ENCODE measurements around the gene ACVR2B. TPM values are rescaled to one million over a fixed set of nuclear protein-coding genes. Genes with fewer than 3 reads are reported as not detected.

The ACVR2B gene
- total and polyA plus RNA-seq, 2 of the 13 experiments (the other 11 are each of a cell fraction or from before 2014, with no cell fraction given), result 10.0 to 12.7 TPM

DNA sequence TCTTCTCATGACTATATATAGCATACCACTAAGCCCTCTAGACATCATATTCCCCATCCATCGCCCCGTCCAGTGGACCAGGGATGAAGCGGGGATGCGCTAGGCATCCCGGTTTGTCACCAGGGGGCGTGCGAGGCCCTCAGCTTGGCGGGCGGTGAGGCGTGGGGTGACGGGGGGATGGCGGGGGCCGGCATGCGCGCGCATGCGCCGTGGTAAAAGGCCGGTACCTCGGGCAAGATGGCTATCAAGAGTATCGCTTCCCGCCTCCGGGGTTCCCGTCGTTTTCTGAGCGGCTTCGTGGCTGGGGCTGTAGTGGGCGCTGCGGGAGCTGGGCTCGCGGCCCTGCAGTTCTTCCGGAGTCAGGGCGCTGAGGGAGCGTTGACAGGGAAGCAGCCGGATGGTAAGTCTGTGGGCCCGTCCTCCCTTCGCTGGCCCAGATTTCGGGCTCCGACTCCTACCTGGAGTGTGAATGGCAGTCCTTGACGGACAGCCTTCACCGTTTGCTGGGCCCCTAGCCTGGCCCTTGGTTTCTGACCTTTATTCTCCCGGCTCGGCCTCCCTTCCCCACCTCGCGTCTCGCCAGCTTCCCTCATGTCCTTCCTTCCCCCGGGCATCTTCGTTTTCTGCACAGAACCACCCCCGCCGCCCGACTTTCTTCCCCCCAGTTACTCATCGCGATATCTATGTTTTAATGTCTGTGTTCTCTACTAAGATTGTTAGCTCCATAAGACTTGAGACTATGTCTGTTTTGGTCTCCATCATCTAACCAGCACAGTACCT lies 42.6 kb downstream of the ACVR2B start, which contains the start of gene EXOG:
TSS of gene EXOG (plus strand) at position 210 of the 780 bp plus-strand sequence. CDS start at position 238, 28 bp downstream.
- Histone ChIP-seq H3K9me3 (ENCODE audit: low read length) (no peaks in the 10 kb centered on the region), H3K79me2 (ENCODE audit: insufficient read depth, low read length) (no peaks in the 10 kb centered on the region), H3K4me1 (ENCODE audit: insufficient read depth, low read length) (peaks cover 10% of the 10 kb centered on the region; the same call in 1 of the 2 replicates), H3K4me2 (ENCODE audit: low read depth, low read length) (peak within 1 kb of the TSS; percentile 75), H3K27ac (ENCODE audit: extremely low read length, insufficient read depth, low read length) (peak within 1 kb of the TSS; percentile 62), H4K20me1 (ENCODE audit: insufficient read depth, low read length) (no peaks in the 10 kb centered on the region), H2AFZ (ENCODE audit: low read length) (peak within 1 kb of the TSS; percentile 25), H3K36me3 (replicated peaks in 1 of 2; ENCODE audit: control insufficient read depth in 1 of 2, insufficient read depth in 2 of 2, low read length in 2 of 2) (peaks cover 0 to 5% of the 10 kb centered on the region in 2 experiments; a peak in 2 of 5 replicates), H3K4me3 (replicated peaks in 1 of 3; ENCODE audit: insufficient read depth in 1 of 3, low read depth in 2 of 3, low read length in 3 of 3) (peak within 1 kb of the TSS; percentile 80 to 85 (median 82)), H3K9ac (ENCODE audit: insufficient read depth, low read depth, low read length) (peak within 1 kb of the TSS; percentile 77), H3K27me3 (ENCODE audit: control insufficient read depth in 1 of 2, insufficient read depth in 2 of 2, low read length in 2 of 2) (no peaks in the 10 kb centered on the region)
- in situ Hi-C loops (cut with HindIII; ENCODE audit: extremely low pct_ligation_motif_present, low pct_unique_long_range_greater_than_20kb) (no loop called here), intact Hi-C loops (cut with micrococcal nuclease; ENCODE audit: unreplicated experiment) (loop anchor here (2.0 kb wide), 1 partner anchor 158 kb away; no protein-coding TSS in a partner anchor)
- BruUV-seq (replicated peaks), result TSS peak; percentile 52
- WGBS (ENCODE audit: low lambda C conversion rate), result 5% methylated on average over 19 of the region's 53 CpGs
- DNase-seq (ENCODE audit: low spot score) (peak; percentile 84), FAIRE-seq (no peak), ATAC-seq (peak; percentile 98)
- ChIA-PET CTCF (ENCODE audit: low intra/inter-chr PET ratio, low total read pairs) (interaction anchor here (1.5 kb wide), 1 partner anchor 25 kb away, joined by 3 read pairs; no protein-coding TSS in a partner anchor), POLR2A (interaction anchor here (0.9 to 1.4 kb wide), 4 partner anchors 118 to 493 kb away, joined by 3 to 4 read pairs (median 3); no protein-coding TSS in a partner anchor)
- TF ChIP-seq, protein P1, sequence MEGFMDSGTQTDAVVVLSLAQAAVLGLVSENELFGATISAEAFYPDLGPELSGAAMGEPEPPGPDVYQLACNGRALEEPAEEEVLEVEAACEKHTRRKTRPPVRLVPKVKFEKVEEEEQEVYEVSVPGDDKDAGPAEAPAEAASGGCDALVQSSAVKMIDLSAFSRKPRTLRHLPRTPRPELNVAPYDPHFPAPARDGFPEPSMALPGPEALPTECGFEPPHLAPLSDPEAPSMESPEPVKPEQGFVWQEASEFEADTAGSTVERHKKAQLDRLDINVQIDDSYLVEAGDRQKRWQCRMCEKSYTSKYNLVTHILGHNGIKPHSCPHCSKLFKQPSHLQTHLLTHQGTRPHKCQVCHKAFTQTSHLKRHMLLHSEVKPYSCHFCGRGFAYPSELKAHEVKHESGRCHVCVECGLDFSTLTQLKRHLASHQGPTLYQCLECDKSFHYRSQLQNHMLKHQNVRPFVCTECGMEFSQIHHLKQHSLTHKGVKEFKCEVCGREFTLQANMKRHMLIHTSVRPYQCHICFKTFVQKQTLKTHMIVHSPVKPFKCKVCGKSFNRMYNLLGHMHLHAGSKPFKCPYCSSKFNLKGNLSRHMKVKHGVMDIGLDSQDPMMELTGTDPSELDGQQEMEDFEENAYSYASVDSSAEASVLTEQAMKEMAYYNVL (CRISPR knock-in tag; IDR thresholded peaks at IDR 0.05; ENCODE audit: borderline replicate concordance), result 0 out of 2 replicates have a peak, but pooled peaks have one; percentile 36
- peak; percentile 76 for TF ChIP-seq TAF1 (CRISPR knock-in tag; IDR thresholded peaks at IDR 0.05)
- TF ChIP-seq ZSCAN12 (CRISPR knock-in tag; IDR thresholded peaks at IDR 0.05), result no peak
- TF ChIP-seq, protein P2, sequence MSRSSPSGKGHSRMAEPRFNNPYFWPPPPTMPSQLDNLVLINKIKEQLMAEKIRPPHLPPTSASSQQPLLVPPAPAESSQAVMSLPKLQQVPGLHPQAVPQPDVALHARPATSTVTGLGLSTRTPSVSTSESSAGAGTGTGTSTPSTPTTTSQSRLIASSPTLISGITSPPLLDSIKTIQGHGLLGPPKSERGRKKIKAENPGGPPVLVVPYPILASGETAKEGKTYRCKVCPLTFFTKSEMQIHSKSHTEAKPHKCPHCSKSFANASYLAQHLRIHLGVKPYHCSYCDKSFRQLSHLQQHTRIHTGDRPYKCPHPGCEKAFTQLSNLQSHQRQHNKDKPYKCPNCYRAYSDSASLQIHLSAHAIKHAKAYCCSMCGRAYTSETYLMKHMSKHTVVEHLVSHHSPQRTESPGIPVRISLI (CRISPR knock-in tag; IDR thresholded peaks at IDR 0.05; ENCODE audit: borderline replicate concordance), result no peak
- no peak for TF ChIP-seq SUZ12 (IDR thresholded peaks at IDR 0.05; ENCODE audit: low read depth, low read length)
- 0 out of 2 replicates have a peak, but pooled peaks have one; percentile 67 for TF ChIP-seq RFXAP (CRISPR knock-in tag; IDR thresholded peaks at IDR 0.05; ENCODE audit: borderline replicate concordance)
- TF ChIP-seq HDAC2 (CRISPR knock-in tag; IDR thresholded peaks at IDR 0.05), result peak; percentile 11; the same call in 1 of the 2 replicates
- 0 out of 2 replicates have a peak, but pooled peaks have one; percentile 71 for TF ChIP-seq ZNF790 (CRISPR knock-in tag; IDR thresholded peaks at IDR 0.05; ENCODE audit: borderline replicate concordance)
- peak; percentile 63 for TF ChIP-seq ZNF770 (CRISPR knock-in tag; IDR thresholded peaks at IDR 0.05)
- 0 out of 2 replicates have a peak, but pooled peaks have one; percentile 39 for TF ChIP-seq PCBP1 (IDR thresholded peaks at IDR 0.05; ENCODE audit: borderline replicate concordance, low read depth, low read length)
- TF ChIP-seq FOXP1 (IDR thresholded peaks at IDR 0.05), result no peak
- no peak for TF ChIP-seq FOXP1 (CRISPR knock-in tag; IDR thresholded peaks at IDR 0.05)
- 0 out of 2 replicates have a peak, but pooled peaks have one; percentile 62 for TF ChIP-seq ZNF891 (CRISPR knock-in tag; IDR thresholded peaks at IDR 0.05)
- no peak for TF ChIP-seq ELF4 (CRISPR knock-in tag; IDR thresholded peaks at IDR 0.05; ENCODE audit: borderline replicate concordance)
- no peak for TF ChIP-seq ZNF879 (CRISPR knock-in tag; IDR thresholded peaks at IDR 0.05)
- TF ChIP-seq, protein P3, sequence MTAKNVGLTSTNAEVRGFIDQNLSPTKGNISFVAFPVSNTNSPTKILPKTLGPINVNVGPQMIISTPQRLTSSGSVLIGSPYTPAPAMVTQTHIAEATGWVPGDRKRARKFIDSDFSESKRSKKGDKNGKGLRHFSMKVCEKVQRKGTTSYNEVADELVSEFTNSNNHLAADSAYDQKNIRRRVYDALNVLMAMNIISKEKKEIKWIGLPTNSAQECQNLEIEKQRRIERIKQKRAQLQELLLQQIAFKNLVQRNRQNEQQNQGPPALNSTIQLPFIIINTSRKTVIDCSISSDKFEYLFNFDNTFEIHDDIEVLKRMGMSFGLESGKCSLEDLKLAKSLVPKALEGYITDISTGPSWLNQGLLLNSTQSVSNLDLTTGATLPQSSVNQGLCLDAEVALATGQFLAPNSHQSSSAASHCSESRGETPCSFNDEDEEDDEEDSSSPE (CRISPR knock-in tag; IDR thresholded peaks at IDR 0.05), result peak; percentile 87
- TF ChIP-seq ZNF605 (CRISPR knock-in tag; IDR thresholded peaks at IDR 0.05), result peak; percentile 84
- TF ChIP-seq ZNF33B (CRISPR knock-in tag; IDR thresholded peaks at IDR 0.05), result no peak

Measured in HepG2 (cell line).